GM19395 (cell line): ENCODE data around the gene PGBD2.
A peak's percentile ranks its signal among the peaks of the same experiment; 100 is the strongest.
"Not testable (repeated sequence)": the region's sequence is repeated elsewhere in the genome, so short reads cannot be mapped to it uniquely, and the experiment has no call there.

ENCODE experiments used
- ATAC-seq: cut with Tn5 transposase; IDR thresholded peaks from one replicate; pipeline ENCODE4 v1.9.1; 2021; ENCODE audit warnings: mild to moderate bottlenecking, moderate library complexity; ENCODE audit not compliant: unreplicated experiment

The PGBD2 gene

GRCh38 chr1:248886237-248886895, 19.7 kb upstream of the PGBD2 start:
- no peak for ATAC-seq

GRCh38 chr1:248889914-248890243, 16.2 kb upstream of the PGBD2 start:
- ATAC-seq = not testable (repeated sequence)

DNA sequence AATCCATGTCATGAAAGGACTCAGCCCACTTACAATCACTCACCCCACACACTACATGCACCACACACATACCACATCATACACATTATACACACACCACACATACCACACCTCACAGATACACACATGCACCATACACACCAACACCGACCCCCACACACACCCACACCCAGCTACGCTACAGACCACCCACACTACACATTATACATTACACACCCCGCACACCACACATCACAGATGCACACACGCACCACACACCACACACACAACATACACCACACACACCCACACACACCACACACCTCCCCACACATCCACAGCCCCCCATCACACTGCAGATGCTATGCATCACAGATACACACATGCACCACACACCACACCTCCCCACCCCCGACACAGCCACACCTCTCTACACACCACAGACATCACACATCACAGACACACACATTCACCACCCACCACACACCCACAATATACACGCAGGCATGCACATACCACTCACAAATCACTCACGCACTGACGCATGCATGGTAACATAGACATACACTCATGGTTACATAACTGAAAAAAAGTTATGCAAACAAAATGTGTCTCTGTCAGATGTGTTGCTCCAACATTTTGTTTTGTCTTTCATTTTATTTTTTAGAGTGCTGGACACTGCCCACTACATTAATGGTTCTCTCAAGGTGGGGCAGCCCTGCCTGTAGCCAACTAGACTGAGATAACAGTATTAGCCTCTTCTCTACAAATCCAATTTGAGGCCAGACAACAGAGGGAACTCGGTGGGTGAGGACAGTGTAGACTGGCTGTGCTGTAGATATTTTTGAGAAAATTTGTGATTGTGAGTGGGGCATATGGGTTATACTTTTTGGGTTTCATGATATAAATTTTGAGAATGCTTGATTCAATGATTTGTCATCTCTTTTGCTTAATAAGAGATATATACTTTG, 15.2 kb upstream of the PGBD2 start:
- ATAC-seq = no peak

- no peak for ATAC-seq
Measured at GRCh38 chr1:248891758-248892157, 14.3 kb upstream of the PGBD2 start.

GRCh38 chr1:248892590-248892989, 13.4 kb upstream of the PGBD2 start:
- ATAC-seq = no peak

DNA sequence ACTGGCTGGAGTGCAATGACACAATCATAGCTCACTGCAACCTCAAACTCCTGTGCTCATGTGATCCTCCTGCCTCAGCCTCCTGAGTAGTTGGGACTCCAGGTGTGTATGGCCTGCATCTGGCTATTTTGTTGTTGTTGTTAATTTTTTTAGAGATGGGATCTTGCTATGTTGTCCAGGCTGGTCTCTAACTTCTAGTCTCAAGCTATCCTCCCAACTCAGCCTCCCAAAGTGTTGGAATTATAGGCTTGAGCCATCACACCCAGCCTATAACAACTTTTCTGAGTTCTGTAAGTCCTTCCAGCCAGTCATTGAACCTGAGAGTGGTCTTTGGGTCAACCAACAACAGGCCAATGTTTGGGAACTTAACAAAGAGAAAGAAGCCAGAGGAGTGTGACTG, 11.2 kb upstream of the PGBD2 start:
- ATAC-seq = no peak

GRCh38 chr1:248897412-248898337, 8.4 kb upstream of the PGBD2 start:
- no peak for ATAC-seq

DNA sequence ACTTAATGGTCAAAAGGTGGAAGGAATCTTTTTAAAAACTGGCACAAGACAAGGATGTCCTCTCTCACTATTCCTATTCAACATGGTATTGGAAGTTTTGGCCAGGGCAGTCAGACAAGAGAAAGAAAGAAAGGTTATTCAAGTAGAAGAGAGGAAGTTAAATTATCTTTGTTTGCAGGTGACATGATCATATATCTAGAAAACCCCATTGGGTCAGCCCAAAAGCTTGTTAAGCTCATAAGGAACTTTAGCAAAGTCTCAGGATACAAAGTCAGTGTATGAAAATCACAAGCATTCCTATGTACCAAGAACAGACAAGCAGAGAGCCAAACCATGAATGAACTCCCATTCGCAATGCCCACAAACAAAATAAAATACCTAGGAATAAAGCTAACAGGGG, 5.4 kb upstream of the PGBD2 start:
- no peak for ATAC-seq

DNA sequence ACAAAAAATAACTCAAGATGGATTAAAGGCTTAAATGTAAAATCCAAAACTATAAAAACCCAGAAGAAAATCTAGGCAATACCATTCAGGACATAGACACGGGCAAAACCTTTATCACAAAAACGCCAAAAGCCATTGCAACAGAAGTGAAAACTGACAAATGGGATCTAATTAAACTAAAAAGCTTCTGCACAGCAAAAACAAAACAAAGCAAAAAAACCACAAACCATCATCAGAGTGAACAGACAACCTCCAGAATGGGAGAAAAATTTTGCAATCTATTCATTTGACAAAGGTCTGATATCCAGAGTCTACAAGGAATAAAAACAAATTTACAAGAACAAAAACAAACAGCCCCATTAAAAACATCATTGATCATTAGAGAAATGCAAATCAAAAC, 4.5 kb upstream of the PGBD2 start:
- ATAC-seq = no peak

GRCh38 chr1:248904437-248905216, 1.4 kb upstream of the PGBD2 start:
- ATAC-seq = no peak

- peak; percentile 19 for ATAC-seq
Measured at GRCh38 chr1:248905662-248906008, 400 bp upstream of the PGBD2 start.

GRCh38 chr1:248906753-248907661, 972 bp downstream of the PGBD2 start:
- ATAC-seq = peak; percentile 43

GRCh38 chr1:248910761-248911160, 4.7 kb downstream of the PGBD2 start:
- no peak for ATAC-seq

GRCh38 chr1:248913933-248914332, 7.9 kb downstream of the PGBD2 start:
- no peak for ATAC-seq

- no peak for ATAC-seq
Measured at GRCh38 chr1:248914796-248915381, 8.9 kb downstream of the PGBD2 start.

DNA sequence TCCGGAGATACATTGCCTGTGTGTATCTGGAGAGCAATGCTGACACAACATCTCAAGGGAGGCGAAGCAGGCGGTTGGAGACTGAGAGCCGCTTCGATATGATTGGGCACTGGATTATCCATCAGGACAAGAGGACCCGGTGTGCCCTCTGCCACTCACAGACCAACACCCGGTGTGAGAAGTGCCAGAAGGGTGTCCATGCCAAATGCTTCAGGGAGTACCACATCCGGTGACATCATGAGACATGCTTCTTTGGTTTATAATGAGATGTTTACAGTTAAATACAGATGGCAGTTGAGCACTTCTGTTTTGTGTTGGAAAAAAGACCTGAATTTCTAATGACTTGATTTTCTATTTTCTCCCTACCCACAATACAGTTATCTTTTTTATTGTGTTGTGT, 12.1 kb downstream of the PGBD2 start:
- no peak for ATAC-seq

- ATAC-seq = no peak
Measured at GRCh38 chr1:248923352-248924338, 17.6 kb downstream of the PGBD2 start.
